PFSK-1 (cell line): Measurements from ENCODE around the gene SLC4A4.

Experiments
- POLR2AphosphoS5 ChIP-seq: IDR thresholded peaks from 2 replicates; pipeline ENCODE4 v1.6.1; 2012; ENCODE audit warnings: low read depth, mild to moderate bottlenecking, control low read depth, low read length, moderate library complexity
- SIN3A ChIP-seq: IDR thresholded peaks from 2 replicates; pipeline ENCODE4 v1.6.1; 2012; ENCODE audit warnings: mild to moderate bottlenecking, low read length, moderate library complexity, borderline replicate concordance; ENCODE audit not compliant: insufficient read depth
- TAF1 ChIP-seq: IDR thresholded peaks from 2 replicates; pipeline ENCODE4 v1.6.1; 2012; ENCODE audit warnings: low read length, control low read depth, borderline replicate concordance; ENCODE audit not compliant: insufficient read depth
- TF ChIP-seq, protein P1 (sequence below), 2 experiments: IDR thresholded peaks; 2 replicates each; pipeline versions ENCODE4 v1.6.1 to v1.8.0; 2011 to 2012; ENCODE audit warnings: low read depth in 2 of 2, low read length in 2 of 2, control low read depth in 1 of 2, inconsistent platforms in 1 of 2, mild to moderate bottlenecking in 1 of 2, moderate library complexity in 1 of 2; ENCODE audit not compliant: insufficient read depth in 1 of 2

DNA sequence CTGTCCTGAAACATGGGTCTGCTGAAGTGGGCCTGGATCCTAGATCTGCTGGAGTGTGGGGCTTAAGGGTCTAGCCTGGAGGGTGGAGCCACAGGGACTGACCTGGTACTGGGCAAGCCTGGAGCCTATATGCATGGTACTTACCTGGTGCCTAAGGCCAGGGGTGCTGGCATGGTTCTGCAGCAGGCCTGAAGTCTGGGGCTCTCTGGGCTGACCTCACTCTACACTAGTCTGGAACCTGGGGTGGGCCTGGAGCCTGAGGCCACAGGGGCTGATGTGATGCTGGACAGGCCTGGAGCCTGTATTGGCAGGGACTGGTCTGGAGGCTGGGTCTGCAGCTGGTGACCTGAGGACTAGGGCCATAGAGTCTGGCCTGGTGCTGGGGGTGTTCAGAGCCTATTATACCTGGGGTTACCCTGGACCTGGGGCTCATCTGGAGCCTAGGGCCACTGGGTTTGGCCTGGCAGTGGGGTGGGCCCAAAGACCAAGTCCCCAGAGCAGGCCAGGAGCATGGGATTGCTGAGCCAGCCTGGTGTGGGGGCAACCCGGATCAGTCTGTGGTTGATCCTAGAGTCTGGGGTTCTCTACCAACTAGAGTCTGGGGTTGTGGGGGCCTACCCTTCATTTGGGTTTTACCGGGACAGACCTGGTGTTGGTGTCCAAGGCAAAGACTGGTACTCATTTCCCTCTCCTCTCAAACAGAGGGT, 179.6 kb downstream of the SLC4A4 start:
- TF ChIP-seq POLR2AphosphoS5 (no peak), TAF1 (no peak), SIN3A (no peak)
- TF ChIP-seq, protein P1, sequence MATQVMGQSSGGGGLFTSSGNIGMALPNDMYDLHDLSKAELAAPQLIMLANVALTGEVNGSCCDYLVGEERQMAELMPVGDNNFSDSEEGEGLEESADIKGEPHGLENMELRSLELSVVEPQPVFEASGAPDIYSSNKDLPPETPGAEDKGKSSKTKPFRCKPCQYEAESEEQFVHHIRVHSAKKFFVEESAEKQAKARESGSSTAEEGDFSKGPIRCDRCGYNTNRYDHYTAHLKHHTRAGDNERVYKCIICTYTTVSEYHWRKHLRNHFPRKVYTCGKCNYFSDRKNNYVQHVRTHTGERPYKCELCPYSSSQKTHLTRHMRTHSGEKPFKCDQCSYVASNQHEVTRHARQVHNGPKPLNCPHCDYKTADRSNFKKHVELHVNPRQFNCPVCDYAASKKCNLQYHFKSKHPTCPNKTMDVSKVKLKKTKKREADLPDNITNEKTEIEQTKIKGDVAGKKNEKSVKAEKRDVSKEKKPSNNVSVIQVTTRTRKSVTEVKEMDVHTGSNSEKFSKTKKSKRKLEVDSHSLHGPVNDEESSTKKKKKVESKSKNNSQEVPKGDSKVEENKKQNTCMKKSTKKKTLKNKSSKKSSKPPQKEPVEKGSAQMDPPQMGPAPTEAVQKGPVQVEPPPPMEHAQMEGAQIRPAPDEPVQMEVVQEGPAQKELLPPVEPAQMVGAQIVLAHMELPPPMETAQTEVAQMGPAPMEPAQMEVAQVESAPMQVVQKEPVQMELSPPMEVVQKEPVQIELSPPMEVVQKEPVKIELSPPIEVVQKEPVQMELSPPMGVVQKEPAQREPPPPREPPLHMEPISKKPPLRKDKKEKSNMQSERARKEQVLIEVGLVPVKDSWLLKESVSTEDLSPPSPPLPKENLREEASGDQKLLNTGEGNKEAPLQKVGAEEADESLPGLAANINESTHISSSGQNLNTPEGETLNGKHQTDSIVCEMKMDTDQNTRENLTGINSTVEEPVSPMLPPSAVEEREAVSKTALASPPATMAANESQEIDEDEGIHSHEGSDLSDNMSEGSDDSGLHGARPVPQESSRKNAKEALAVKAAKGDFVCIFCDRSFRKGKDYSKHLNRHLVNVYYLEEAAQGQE (IDR thresholded peaks at IDR 0.05; ENCODE audit: insufficient read depth in 1 of 2, low read depth in 2 of 2, low read length in 2 of 2): no peak
